Measurements from ENCODE around the gene TSPAN18. TPM values are rescaled to one million over a fixed set of nuclear protein-coding genes. Genes with fewer than 3 reads are reported as not detected.

TSPAN18 gene
- total and polyA plus RNA-seq, 10 of the 15 experiments (the other 5 are each of a cell fraction or from before 2014, with no cell fraction given), result 0.02 to 0.77 (median 0.13) TPM; not detected in 1

DNA sequence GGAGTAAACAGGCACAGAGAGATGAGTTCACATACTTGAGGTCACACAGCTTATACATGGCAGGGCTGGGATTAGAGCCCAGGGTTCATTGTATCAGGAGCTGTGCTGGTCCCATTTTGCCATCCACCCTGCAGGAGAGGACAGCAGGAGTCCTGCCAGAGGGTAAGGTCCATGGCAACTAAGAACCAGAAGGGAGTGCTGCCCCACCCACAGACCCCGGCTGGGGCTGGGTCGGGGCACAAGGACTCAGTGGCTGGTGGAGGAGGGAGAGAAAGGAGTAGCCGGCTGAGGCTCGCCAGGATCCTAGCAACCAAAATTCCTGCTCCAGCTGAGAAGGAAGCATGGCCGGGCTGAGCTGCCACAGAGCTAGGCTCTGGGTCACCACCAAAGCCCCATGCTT is 249.8 kb downstream of the TSPAN18 start (continued):
- TF ChIP-seq CEBPZ (IDR thresholded peaks at IDR 0.05; ENCODE audit: low read depth, low read length) (no peak), YY1 (IDR thresholded peaks at IDR 0.05; ENCODE audit: low read depth, low read length) (no peak), ASH2L (IDR thresholded peaks at IDR 0.05; ENCODE audit: borderline replicate concordance, low read depth) (no peak), CBFB (IDR thresholded peaks at IDR 0.05; ENCODE audit: low read depth) (no peak), NRF1 (conservative IDR thresholded peaks at IDR 0.05; ENCODE audit: low read depth, low read length) (no peak), NBN (IDR thresholded peaks at IDR 0.05) (no peak), ZNF384 (IDR thresholded peaks at IDR 0.05; ENCODE audit: borderline replicate concordance, low read depth, low read length) (no peak), SREBF2 (IDR thresholded peaks at IDR 0.05; ENCODE audit: low read length) (no peak), TBL1XR1 (IDR thresholded peaks at IDR 0.05; ENCODE audit: low read depth, low read length) (no peak)
- TF ChIP-seq, protein P1, sequence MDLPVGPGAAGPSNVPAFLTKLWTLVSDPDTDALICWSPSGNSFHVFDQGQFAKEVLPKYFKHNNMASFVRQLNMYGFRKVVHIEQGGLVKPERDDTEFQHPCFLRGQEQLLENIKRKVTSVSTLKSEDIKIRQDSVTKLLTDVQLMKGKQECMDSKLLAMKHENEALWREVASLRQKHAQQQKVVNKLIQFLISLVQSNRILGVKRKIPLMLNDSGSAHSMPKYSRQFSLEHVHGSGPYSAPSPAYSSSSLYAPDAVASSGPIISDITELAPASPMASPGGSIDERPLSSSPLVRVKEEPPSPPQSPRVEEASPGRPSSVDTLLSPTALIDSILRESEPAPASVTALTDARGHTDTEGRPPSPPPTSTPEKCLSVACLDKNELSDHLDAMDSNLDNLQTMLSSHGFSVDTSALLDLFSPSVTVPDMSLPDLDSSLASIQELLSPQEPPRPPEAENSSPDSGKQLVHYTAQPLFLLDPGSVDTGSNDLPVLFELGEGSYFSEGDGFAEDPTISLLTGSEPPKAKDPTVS (IDR thresholded peaks at IDR 0.05; ENCODE audit: low read depth, low read length), result no peak
- TF ChIP-seq, protein P2, sequence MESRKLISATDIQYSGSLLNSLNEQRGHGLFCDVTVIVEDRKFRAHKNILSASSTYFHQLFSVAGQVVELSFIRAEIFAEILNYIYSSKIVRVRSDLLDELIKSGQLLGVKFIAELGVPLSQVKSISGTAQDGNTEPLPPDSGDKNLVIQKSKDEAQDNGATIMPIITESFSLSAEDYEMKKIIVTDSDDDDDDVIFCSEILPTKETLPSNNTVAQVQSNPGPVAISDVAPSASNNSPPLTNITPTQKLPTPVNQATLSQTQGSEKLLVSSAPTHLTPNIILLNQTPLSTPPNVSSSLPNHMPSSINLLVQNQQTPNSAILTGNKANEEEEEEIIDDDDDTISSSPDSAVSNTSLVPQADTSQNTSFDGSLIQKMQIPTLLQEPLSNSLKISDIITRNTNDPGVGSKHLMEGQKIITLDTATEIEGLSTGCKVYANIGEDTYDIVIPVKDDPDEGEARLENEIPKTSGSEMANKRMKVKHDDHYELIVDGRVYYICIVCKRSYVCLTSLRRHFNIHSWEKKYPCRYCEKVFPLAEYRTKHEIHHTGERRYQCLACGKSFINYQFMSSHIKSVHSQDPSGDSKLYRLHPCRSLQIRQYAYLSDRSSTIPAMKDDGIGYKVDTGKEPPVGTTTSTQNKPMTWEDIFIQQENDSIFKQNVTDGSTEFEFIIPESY (IDR thresholded peaks at IDR 0.05), result no peak
- TF ChIP-seq, protein P3, sequence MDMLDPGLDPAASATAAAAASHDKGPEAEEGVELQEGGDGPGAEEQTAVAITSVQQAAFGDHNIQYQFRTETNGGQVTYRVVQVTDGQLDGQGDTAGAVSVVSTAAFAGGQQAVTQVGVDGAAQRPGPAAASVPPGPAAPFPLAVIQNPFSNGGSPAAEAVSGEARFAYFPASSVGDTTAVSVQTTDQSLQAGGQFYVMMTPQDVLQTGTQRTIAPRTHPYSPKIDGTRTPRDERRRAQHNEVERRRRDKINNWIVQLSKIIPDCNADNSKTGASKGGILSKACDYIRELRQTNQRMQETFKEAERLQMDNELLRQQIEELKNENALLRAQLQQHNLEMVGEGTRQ (IDR thresholded peaks at IDR 0.05; ENCODE audit: borderline replicate concordance, low read depth, low read length), result no peak
- TF ChIP-seq, protein P4, sequence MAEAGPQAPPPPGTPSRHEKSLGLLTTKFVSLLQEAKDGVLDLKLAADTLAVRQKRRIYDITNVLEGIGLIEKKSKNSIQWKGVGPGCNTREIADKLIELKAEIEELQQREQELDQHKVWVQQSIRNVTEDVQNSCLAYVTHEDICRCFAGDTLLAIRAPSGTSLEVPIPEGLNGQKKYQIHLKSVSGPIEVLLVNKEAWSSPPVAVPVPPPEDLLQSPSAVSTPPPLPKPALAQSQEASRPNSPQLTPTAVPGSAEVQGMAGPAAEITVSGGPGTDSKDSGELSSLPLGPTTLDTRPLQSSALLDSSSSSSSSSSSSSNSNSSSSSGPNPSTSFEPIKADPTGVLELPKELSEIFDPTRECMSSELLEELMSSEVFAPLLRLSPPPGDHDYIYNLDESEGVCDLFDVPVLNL (IDR thresholded peaks at IDR 0.05; ENCODE audit: low read depth, low read length), result no peak
